GM12892 (cell line): ENCODE data around the gene TOP1.

Experiments
- POLR2A ChIP-seq: IDR thresholded peaks from 2 replicates; pipeline ENCODE4 v1.6.1; 2011; ENCODE audit warnings: low read depth, low read length, control low read depth
- POLR2AphosphoS5 ChIP-seq: IDR thresholded peaks from 2 replicates; pipeline ENCODE4 v1.6.1; 2011; ENCODE audit warnings: low read depth, low read length, control low read depth
- TAF1 ChIP-seq: IDR thresholded peaks from 2 replicates; pipeline ENCODE4 v1.6.1; 2011; ENCODE audit warnings: low read depth, mild to moderate bottlenecking, control low read depth, low read length, borderline replicate concordance

DNA sequence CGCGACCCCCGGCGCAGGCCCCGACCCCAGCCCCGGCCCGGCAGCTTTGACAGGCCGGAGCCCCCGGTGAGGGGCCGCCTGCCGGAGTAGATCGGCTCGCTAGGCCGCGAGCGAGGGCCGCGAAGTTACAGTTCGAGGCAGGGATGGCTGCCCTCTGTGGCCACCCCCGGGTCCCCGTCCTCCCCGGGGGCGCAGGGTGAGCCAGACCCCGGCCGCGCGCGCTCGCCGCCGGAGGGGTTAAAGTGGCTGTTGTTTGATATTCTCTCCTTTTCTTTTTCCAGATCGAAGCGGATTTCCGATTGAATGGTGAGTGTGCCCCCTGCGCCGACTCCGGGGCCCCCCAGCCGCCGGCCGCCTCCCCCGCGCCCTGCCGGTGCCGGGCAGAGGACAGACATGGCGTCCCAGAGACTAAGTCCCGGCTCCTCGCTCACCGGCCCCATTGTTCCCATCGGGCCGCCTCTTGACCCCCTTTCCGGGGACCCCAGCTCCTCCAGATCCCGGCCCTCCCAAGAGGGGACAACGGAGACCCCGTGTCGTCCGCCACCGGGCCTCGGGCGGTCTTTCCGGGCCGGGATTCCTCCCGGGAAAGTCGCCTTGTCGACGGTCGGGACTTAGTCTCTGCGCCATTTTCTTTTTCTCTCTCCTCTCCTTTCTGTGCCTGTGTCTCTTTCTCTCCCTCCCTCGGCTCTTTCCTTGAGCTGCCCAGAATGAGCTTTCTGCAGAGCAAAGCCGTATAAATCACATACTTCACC, 704 bp downstream of the TOP1 start:
- TF ChIP-seq POLR2A = no peak
- no peak for TF ChIP-seq POLR2AphosphoS5
- no peak for TF ChIP-seq TAF1
